GM18517 (cell line): Measurements from ENCODE around the gene JCHAIN.
A peak's percentile ranks its signal among the peaks of the same experiment; 100 is the strongest.

ENCODE experiments used
- ATAC-seq: cut with Tn5 transposase; IDR thresholded peaks from one replicate; pipeline ENCODE4 v1.9.1; 2021; ENCODE audit warnings: mild to moderate bottlenecking, moderate library complexity; ENCODE audit not compliant: unreplicated experiment

Gene JCHAIN

DNA sequence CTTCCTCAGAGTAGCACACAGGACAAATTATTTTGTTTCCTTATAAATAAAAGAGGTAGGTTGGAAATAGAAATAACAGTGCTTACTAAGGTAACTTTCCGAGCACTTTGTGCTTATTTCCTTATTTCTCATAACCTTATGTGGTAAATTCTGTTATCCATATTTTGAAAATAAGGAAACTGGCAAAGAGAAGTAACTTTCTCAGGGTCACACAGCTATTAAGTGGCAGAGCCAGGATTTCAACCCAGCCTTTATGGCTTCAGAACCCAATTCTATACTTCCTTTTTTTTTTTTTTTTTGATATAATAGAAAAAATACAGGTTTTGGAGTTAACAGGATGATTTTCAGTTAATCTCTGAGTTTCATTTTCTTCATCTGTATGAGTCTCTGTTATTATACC, 25.4 kb upstream of the JCHAIN start:
- no peak for ATAC-seq

DNA sequence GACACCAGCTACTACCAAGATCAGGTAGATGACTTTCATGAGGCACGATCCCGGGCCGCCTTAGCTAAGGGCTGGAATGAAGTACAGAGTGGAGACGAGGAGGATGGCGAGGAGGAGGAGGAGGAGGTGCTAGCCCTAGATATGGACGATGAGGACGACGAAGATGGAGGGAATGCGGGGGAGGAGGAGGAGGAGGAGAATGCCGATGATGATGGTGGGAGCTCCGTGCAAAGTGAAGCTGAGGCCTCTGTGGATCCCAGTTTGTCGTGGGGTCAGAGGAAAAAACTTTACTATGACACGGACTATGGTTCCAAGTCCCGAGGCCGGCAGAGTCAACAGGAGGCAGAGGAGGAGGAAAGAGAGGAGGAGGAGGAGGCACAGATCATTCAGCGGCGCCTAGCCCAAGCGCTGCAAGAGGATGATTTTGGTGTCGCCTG, 22.5 kb upstream of the JCHAIN start:
- ATAC-seq: no peak

DNA sequence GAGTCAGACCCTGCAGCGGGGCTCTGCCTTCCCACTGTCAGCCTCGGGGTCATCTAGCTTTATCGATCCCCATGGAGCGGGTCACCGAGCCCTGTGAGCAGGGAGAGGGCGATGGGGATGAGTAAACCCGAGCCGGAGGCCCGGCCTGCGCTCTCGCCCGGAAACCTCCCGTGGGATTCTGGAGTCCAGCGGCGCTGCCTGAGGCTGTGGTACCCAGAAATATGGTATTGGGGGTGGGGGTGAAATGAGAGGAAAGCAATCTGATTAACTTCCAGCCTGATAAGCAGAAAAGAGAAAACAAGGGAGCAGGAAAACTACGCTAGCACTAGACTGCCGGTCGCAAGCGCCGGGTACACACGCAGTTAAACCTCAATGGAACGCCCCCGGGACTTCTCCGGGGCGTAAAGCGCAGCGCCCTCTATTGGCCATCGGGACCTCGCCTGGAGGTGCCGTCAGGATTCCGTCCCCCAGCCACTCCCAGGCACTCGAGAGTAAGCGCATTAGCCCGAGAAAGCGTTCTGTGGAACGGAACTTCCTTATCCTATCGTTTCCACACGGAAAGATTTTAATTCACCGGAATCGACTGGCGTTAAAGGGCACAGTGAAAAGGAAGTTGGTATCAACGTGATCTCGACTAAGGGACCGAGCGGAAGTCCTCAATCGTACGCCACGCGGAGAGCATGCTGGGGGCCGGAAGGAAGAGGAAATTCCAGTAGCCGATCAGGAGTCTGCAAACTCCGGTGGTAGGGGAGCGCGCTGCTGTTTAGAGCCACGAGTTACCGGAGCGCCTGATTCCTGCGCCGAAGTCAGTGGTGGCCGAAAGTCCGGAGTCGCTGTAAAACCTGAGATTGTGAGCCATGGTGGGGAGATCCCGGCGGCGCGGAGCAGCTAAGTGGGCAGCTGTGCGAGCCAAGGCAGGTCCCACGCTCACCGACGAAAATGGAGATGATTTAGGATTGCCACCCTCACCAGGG, 21.8 kb upstream of the JCHAIN start, which contains the start of gene UTP3:
UTP3 (plus strand) TSS at position 712 of the 974 bp plus-strand sequence; CDS start at position 858, 146 bp downstream.
- peak; percentile 94 for ATAC-seq

DNA sequence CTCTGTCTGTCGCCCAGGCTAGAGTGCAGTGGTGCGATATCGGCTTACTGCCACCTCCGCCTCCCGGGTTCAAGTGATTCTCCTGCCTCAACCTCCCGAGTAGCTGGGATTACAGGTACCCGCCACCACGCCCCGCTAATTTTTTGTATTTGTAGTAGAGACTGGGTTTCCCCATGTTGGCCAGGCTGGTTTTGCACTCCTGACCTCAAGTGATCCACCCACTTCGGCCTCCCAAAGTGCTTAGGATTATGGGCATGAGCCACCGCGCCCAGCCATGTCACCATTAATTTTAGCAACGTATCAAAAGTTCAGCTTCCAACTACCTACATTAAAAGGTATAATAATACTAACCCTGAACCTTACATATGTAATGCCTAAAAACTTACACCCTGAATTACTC, 21.1 kb upstream of the JCHAIN start:
- ATAC-seq: peak; percentile 4

DNA sequence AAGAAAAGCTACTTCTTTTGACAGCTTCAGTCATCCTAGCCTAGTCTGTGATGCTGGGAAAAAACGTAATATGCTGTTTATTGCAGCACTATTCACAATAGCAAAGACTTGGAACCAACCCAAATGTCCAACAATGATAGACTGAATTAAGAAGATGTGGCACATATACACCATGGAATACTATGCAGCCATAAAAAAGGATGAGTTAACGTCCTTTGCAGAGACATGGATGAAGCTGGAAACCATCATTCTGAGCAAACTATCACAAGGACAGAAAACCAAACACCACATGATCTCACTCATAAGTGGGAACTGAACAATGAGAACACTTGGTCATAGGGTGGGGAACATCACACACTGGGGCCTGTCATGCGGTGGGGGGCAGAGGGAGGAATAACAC, 15.8 kb upstream of the JCHAIN start:
- ATAC-seq: peak; percentile 1

- peak; percentile 43 for ATAC-seq
These were observed 15.4 kb upstream of the JCHAIN start for GRCh38 chr4:70681704-70682103.

DNA sequence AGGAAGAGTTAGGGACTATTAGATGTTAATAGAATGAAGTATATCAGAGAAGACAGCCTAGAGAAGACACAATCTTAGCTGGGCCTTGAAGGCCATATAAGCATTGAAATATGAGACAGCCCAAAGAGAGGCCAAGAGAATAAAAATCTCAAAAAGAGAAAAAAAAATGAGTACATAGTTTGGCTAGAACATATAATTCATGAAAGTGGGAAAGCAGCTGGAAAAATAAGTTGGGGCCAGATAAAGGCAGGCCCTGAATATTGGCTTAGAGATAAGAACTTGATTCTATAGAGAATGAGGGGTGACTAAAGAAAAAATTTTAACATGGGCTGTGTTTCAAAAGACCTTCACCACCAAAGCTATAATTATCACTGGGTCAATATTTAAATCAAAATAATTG, 14.6 kb upstream of the JCHAIN start:
- no peak for ATAC-seq

GRCh38 chr4:70678383-70678999, 12.2 kb upstream of the JCHAIN start:
- peak; percentile 80 for ATAC-seq

DNA sequence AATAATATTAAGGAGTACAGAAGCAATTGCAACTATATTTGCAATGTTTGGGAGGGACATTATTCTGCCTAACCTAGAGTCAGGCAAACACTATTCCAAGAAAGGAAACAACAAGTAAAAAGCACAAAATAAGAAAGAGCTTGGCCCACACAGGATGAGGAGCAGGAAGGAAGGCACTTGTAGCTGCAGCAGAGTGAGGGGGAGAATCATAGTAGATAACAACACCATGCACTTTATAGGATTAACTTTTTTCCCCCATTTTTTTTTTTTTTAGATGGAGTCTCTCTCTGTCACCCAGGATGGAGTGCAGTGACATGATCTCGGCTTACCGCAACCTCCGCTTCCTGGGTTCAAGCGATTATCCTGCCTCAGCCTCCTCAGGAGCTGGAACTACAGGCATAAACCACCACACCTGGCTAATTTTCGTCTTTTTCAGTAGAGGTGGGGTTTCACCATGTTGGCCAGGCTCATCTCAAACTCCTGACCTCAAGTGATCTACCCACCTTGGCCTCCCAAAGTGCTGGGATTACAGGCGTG, 10.3 kb upstream of the JCHAIN start:
- no peak for ATAC-seq

GRCh38 chr4:70674731-70675130, 8.4 kb upstream of the JCHAIN start:
- ATAC-seq: no peak

DNA sequence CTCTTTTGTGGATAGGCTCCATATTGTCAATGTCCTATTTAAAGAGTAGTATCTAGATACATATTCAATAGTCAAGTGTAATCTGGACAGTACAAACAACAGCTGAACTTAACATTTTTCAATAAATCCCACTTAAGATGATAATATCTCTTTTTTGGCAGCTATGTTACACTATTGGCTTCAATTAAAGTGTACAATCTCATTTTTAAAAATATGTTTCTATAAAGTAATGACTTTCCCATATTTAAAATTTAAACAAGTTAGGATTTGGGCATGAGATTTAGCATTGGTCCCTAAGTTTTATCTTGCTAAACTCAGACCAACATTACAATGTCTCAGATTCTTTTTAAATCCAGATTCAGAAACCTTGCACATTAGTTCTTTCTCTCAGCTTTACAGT, 7.9 kb upstream of the JCHAIN start:
- ATAC-seq: no peak

DNA sequence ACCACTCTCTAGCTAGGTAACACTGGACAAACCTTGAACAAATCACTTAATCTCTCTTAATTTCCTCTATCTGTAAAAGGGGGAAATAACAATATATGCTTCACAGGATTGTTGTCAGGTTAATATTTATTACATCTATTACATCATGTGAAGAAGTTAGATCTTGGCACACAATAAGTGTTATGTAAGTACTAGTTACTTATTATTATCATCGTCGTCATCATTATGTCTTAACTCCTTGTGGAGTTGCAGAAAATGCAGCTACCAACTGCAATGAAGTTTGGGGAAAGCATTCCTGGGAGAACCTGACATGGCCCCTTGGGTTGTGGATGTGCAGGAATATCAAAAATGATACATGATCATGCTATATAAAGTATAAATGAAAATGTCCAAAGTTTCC, 4.8 kb upstream of the JCHAIN start:
- no peak for ATAC-seq

DNA sequence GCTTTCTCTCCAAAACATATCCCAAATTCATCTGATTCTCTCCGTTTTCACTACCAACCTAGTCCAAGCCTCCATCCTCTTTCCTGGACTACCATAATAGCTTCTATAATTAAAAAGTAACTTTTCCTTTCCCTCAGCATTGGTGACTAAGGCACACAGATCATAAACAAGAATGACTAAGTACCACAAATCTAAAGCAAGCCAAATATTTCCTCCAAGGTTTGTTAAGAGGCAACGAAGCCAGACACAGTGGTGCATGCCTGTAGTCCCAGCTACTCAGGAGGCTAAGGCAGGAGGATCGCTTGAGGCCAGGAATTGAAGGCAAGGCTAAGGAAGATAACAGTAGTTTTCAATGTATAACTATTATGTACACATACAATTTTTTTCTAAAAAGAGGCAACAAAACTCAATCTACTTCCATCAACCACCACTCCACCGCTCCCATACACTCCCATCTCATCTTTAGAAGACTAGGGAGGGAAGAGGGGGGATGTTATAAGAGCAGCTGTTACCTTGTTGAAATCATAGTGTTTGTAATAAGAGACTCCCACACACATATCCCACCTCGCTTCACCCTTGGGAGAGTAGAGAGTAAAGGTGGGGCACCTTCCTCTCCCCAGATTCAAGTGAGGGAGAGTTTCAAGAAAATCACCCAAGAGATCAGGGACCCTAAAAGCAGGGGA, 4.2 kb upstream of the JCHAIN start:
- ATAC-seq: no peak

GRCh38 chr4:70667740-70668535, 1.6 kb upstream of the JCHAIN start:
- peak; percentile 44 for ATAC-seq

- ATAC-seq: peak; percentile 74
These were observed 4.9 kb downstream of the JCHAIN start for GRCh38 chr4:70661309-70661922.

- no peak for ATAC-seq
These were observed 6.2 kb downstream of the JCHAIN start for GRCh38 chr4:70660106-70660505.

DNA sequence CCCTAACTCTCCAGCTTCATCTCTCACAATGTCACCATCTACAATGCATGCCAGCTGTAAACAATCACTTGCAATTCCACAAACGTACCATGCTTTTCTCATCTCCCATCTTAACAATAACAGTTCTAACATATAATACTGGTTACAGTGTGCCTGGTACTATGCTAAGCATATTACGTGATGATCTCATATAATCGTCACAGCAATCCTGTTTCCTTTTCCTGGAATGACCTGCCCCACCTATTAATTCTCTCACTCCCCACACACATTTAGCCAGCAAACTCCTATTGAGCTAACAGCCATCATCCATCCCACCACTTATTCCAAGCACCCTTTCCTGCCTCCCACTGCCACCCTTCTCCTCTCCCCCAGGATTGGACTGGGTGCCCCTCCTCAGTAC, 7.9 kb downstream of the JCHAIN start:
- ATAC-seq: no peak

DNA sequence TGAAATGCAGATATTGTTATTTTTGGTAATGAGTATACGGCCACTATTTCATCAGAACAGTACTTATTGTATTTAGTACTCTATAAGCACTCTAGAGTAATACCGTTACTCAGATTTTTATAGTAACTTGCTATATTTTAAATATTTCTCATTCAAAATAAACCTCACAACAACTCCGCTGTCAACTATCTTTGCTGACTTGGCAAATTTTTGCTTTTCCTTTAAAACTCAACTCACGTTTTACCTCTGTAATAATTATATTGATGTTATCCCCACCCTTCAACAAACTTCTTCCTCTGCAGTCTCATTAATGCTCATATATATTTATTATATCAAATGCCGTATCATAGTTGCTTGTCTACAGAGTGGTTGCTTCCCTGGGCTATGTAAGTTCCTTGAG, 9.0 kb downstream of the JCHAIN start:
- ATAC-seq: no peak

DNA sequence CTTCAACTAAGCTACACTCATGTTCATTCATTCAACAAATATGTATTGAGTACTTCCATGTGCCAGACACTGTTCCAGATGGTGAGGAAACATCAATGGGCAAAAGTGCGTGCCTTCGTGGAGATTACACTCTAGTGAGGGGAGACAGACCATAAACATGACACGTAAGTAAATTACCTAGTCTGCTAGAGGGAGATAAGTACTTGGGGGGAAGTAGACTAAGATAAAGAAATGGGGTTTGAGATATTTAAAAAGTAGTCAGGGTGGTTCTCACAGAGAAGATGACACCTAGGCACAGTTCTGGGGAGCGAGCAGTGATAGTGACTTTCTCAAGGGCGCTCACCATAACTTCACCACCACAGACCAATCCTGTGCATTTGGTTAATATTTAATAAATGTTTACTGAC, 11.7 kb downstream of the JCHAIN start:
- no peak for ATAC-seq
